Glomerular visceral epithelial cell (primary cell): ENCODE data around the gene CA11.
"Not testable (repeated sequence)": the region's sequence is repeated elsewhere in the genome, so short reads cannot be mapped to it uniquely, and the experiment has no call there.

Experiments
- DNase-seq: peaks from one replicate; pipeline ENCODE4 v3.0.0-alpha.2; 2016; ENCODE audit errors: extremely low spot score

Gene CA11

GRCh38 chr19:48641850-48642249 lies 4.1 kb downstream of the CA11 start:
- DNase-seq, result no peak

DNA sequence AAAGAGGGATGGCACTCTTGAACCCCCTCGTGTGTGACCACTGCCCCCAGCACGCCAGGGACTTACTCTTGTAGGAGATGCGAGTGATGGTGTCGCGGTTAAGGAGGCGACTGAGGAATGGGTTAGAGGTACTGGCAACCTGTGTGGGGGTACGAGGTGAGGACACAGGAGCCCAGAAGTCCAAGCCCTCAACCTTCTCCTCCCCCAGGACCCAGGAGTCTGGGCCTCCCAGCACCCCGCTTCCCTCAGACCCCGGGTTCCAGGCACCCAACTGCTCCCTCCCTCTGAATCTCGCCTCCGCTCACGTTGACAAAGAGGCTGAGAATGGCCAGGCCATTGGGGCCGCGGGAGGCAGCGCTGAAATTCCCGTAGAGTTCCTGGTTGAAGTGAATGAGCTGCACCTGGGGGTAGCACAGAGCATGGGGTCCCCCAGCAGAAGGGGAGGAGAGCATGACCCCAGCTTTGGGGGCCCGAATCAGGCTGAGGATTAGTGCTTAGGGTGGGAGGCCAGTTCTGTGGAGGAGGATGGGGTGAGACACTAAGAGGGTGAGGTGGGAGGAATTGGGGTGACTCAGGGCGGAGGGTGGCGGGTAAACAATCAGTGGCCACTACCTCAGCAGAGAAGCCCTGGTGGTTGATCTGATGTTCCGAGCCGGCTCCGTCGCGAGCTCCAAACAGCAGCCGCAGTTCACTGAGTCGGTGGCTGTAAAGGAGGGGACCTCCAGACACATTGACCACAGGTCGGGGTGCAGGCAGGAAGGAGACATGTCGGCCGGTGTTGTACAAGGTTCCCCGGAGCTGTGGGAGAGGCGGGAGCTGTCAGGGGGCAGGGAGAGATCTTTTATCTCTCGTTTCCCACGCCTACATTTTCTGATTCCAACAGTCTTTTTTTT lies 6.3 kb downstream of the CA11 start:
- DNase-seq, result no peak

DNA sequence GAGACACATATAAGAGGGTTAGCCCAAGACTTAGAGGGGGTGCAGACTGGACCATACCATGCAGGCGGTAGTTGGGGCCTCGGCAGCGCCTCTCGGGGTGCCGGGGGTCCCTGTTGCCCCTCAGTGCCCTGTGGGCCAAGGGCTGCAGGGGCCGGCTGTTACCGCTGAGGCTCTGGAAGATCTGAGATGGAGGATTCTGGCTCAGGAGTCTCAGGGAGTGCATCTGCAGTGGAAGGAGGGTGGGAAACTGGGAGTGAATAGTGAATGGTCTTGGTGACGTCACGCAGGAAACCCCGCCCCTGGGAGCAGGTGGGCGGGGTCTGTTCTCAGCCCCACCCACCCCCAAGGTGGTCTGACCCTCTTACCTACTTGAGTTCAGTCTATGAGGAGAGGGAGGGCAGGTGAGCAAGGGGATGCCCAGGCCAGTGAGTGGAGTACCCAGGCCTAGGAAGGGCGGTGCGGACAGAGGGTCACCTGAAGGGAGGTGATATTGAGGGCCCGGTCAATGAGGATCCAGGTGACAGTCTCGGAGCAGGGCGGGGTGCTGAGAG lies 7.1 kb downstream of the CA11 start:
- DNase-seq, result no peak

DNA sequence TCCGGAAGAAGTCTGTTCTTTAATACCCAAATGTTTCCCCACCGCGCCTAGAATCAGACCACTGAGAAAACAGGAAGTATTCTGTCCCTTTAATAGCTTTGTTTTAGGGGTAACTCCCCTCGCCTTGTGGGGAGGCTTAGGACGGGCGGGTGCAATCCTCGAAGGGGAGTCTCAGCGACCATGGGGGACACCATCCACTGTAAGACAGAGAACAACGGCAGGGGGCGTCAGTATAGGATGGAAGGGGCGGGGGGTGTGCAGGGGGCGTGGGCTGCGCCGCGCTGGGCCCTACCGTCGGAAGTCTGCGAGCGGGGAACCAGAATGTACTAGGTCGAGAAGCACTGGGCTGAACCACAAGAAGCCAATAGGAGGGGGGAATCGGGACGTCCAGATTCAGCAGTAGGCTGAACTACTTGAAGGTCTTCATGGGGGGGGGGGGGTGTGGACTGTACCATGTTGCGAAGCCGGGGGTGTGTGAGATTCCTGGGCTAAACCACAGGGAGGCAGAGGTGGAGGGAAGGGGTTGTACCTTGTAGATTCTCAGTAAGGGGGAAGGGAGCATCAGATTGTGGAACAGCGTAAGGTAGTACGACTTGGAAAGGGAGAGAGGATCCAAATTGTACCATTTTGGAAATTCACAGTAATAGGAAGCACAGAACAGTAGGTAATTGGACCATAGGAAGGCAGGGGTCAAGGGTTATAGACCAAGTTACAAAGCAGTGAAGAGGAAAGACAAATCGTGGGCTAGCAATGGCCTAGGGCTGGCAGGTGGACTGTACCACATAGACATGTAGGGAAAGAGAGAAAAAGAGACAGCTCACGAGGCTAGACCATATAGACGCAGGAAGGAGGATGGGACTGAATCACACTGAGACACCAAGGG lies 7.8 kb downstream of the CA11 start:
- DNase-seq, result peak; percentile 93

- DNase-seq, result peak; percentile 99
These were observed 8.5 kb downstream of the CA11 start for GRCh38 chr19:48637449-48637947.

DNA sequence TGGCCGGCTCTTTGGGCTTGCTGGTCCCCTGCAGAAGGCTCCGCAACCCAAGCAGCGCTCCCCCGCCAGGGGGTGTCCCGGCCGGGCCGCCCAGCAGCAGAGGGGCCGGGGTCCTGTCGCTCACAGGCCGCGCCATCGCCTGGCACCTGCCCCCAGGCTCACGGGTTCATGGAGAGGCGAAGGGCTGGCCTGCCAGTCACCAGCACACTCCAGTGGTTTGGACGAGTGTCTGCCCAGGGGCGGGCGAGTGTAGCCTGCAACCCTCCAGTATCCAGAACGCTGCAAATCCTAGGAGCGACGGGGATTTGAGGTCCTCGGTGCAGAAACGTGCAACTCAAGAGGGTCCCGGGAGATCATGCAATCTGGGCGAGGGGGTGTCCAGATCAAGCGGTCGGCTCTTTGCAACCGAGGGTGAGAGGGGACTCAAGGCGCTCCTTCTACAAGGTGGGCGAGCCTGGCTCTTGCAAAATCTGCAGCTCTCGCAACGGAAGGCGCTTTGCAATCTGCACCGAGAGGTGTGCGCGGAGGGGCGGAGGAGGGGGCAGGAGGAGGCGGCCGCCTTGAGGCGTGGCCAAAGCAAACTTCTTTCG lies 9.0 kb downstream of the CA11 start, which contains the start of gene DBP:
Gene DBP (minus strand): TSS at position 521 of the 590 bp plus-strand sequence. CDS start 385 bp downstream, at position 136.
- no peak for DNase-seq

- no peak for DNase-seq
These were observed 9.8 kb downstream of the CA11 start for GRCh38 chr19:48635966-48636858.

GRCh38 chr19:48635263-48635965 lies 10.6 kb downstream of the CA11 start:
- peak; percentile 67 for DNase-seq

DNA sequence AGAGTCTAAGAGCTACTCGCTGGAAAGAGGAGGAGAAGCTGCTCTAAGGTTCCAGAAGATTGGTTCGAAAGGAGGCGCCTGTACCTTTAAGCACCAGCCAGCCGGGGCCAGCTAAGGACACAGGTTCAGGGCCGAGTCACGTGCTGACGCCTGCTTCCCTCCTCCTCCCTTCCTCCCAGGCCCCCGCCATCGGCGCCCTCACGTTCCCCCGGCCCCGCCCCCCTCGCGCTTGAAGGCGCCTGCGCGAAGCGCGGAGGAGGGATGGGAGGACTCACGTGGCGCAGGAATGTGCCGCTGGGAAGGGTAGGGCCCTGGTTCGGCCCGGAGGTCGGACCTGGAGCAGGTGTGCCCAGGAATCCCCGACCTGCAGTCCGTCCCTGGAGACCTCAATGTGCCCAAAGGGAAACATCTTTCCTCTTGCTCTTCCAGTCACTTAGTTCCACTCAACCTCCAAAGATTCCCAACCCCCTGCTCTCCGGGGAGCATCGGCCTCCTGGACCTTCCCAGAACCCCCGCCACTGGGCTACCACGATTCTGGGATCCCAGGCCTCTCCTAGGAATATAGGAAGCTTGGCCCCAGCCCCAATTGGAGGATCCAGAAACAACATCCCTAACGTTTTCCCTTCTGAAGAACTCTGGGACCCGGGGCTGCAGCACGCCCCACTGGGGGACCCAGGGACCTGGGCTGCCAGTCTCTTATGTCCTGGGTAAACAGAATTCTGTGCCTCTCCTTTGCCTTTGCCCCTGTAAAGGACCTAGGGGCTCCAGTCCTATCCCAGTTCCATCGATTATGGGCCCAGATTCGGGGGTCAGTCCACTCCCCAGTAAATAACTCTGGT lies 11.3 kb downstream of the CA11 start:
- DNase-seq, result peak; percentile 94

DNA sequence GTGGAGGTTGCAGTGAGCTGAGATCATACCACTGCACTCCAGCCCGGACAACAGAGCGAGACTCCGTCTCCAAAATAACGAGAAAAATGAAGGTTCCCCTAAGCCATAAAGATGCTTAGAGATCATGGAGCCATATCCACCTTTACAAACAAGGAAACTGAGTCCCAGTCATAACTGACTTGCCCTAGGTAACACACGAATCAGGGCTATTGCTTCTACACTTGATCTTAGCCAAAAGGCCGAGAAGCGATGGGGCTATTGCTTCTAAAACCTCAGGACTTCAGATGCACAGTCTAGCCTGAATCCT lies 12.0 kb downstream of the CA11 start:
- no peak for DNase-seq

- DNase-seq, result no peak
These were observed 12.6 kb downstream of the CA11 start for GRCh38 chr19:48633148-48634035.

GRCh38 chr19:48632692-48633147 lies 13.3 kb downstream of the CA11 start:
- peak; percentile 66 for DNase-seq

GRCh38 chr19:48632286-48632685 lies 13.7 kb downstream of the CA11 start:
- DNase-seq, result not testable (repeated sequence)

DNA sequence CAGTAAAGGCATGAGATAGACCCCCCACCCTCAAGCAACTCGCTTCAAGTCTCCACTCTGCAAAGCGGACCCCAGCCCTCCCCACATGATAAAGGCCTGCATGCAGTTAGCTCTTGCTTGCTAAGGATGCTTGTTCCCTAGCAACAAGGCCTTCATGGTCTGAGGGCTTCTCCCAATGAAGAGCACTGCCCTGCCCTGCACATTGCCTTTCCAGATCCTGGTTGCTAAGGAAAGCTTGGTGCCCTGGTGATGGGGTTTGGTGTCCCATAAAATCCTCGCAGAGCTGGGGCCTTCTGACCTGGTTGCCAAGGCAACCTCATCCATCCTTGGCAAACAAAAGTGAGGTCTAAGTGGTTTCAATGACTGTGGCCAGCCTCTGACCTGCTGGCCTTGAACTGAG lies 14.8 kb downstream of the CA11 start:
- no peak for DNase-seq

GRCh38 chr19:48630296-48631063 lies 15.5 kb downstream of the CA11 start:
- no peak for DNase-seq

DNA sequence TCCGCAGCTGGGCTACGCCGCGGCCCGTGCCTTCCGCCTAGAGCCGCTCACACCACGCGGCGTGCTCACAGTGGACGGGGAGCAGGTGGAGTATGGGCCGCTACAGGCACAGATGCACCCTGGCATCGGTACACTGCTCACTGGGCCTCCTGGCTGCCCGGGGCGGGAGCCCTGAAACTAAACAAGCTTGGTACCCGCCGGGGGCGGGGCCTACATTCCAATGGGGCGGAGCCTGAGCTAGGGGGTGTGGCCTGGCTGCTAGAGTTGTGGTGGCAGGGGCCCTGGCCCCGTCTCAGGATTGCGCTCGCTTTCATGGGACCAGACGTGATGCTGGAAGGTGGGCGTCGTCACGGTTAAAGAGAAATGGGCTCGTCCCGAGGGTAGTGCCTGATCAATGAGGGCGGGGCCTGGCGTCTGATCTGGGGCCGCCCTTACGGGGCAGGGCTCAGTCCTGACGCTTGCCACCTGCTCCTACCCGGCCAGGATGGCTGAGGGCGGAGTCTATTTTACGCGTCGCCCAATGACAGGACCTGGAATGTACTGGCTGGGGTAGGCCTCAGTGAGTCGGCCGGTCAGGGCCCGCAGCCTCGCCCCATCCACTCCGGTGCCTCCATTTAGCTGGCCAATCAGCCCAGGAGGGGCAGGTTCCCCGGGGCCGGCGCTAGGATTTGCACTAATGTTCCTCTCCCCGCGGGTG lies 16.2 kb downstream of the CA11 start:
- no peak for DNase-seq

DNA sequence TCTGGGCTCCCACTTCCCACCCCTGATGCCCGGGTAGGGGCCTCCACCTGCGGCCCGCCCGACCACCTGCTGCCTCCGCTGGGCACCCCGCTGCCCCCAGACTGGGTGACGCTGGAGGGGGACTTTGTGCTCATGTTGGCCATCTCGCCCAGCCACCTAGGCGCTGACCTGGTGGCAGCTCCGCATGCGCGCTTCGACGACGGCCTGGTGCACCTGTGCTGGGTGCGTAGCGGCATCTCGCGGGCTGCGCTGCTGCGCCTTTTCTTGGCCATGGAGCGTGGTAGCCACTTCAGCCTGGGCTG lies 16.7 kb downstream of the CA11 start:
- no peak for DNase-seq
